GM23338 (cell line): ENCODE data around the gene STX8. TPM values are rescaled to one million over a fixed set of nuclear protein-coding genes. Genes with fewer than 3 reads are reported as not detected.

Experiments used
- ATAC-seq: fragments of 200-7000 bp; cut with Tn5 transposase; 3 replicates; pipeline ENCODE4 v1.9.1; 2020
- DNase-seq: peaks from one replicate; pipeline ENCODE4 v3.0.0-alpha.2; 2015; ENCODE audit warnings: low spot score
- H2AFZ ChIP-seq: fragments of 200-600 bp; sonication (generic); 2 replicates; pipeline ENCODE4 v1.8.0; 2016; ENCODE audit warnings: antibody characterized with exemption, mild to moderate bottlenecking, moderate library complexity
- H3F3A ChIP-seq: fragments of 200-600 bp; sonication (generic); replicated peaks from 2 replicates; pipeline ENCODE4 v1.8.0; 2017; ENCODE audit warnings: antibody characterized with exemption, mixed run types, low read depth
- H3K27ac ChIP-seq: fragments of 200-600 bp; sonication (generic); 2 replicates; pipeline ENCODE4 v1.6.1; 2016; ENCODE audit warnings: low read depth
- H3K27me3 ChIP-seq: fragments of 200-600 bp; sonication (generic); 2 replicates; pipeline ENCODE4 v1.8.0; 2016; ENCODE audit warnings: mild to moderate bottlenecking, mixed run types, moderate library complexity; ENCODE audit not compliant: insufficient read depth
- H3K36me3 ChIP-seq: fragments of 200-600 bp; sonication (generic); 2 replicates; pipeline ENCODE4 v1.8.0; 2016; ENCODE audit warnings: mild to moderate bottlenecking; ENCODE audit not compliant: insufficient read depth
- H3K4me1 ChIP-seq: fragments of 200-600 bp; sonication (generic); 2 replicates; pipeline ENCODE4 v1.8.0; 2016; ENCODE audit warnings: mild to moderate bottlenecking, moderate library complexity; ENCODE audit not compliant: insufficient read depth
- H3K4me2 ChIP-seq: fragments of 200-600 bp; sonication (generic); 2 replicates; pipeline ENCODE4 v1.7.1; 2017; ENCODE audit warnings: mixed run types
- H3K4me3 ChIP-seq: fragments of 200-600 bp; sonication (generic); 2 replicates; pipeline ENCODE4 v1.6.1; 2016; ENCODE audit warnings: mixed run types
- H3K79me2 ChIP-seq: fragments of 200-600 bp; sonication (generic); replicated peaks from 2 replicates; pipeline ENCODE4 v1.8.0; 2017; ENCODE audit warnings: mild to moderate bottlenecking; ENCODE audit not compliant: insufficient read depth
- H3K9me2 ChIP-seq: fragments of 200-600 bp; sonication (generic); 2 replicates; pipeline ENCODE4 v1.8.0; 2017; ENCODE audit not compliant: insufficient read depth
- H4K20me1 ChIP-seq: fragments of 200-600 bp; sonication (generic); replicated peaks from 2 replicates; pipeline ENCODE4 v1.8.0; 2017; ENCODE audit warnings: mild to moderate bottlenecking; ENCODE audit not compliant: insufficient read depth
- H3K27ac Mint-ChIP-seq: 2 replicates; pipeline ENCODE4 v1.8.0; 2020; ENCODE audit warnings: inconsistent platforms, mild to moderate bottlenecking, moderate library complexity, mixed read lengths
- H3K27me3 Mint-ChIP-seq: 3 replicates; pipeline ENCODE4 v1.8.0; 2022; ENCODE audit warnings: low read depth, mild to moderate bottlenecking, moderate library complexity, mixed read lengths, inconsistent platforms; ENCODE audit not compliant: insufficient read depth, poor library complexity
- H3K36me3 Mint-ChIP-seq: 3 replicates; pipeline ENCODE4 v1.8.0; 2021; ENCODE audit warnings: low read depth, mild to moderate bottlenecking, inconsistent platforms, moderate library complexity, mixed read lengths
- H3K4me1 Mint-ChIP-seq: 3 replicates; pipeline ENCODE4 v1.8.0; 2020; ENCODE audit warnings: mild to moderate bottlenecking, inconsistent platforms, mixed read lengths
- H3K4me3 Mint-ChIP-seq: 3 replicates; pipeline ENCODE4 v1.8.0; 2021; ENCODE audit warnings: moderate library complexity, mild to moderate bottlenecking, inconsistent platforms, mixed read lengths
- H3K9me3 Mint-ChIP-seq: 3 replicates; pipeline ENCODE4 v1.8.0; 2020; ENCODE audit warnings: moderate library complexity, mild to moderate bottlenecking, inconsistent platforms, mixed read lengths
- CREB1 ChIP-seq: fragments of 250-450 bp; sonication (Bioruptor Pico); IDR thresholded peaks from 2 replicates; pipeline ENCODE4 v1.5.0; 2020; ENCODE audit warnings: low read depth, mild to moderate bottlenecking, moderate library complexity
- CTCF ChIP-seq, 2 experiments: fragments of 200-600 bp in 1 of 2; sonication (generic) in 1 of 2; conservative IDR thresholded peaks; 2 replicates each; pipeline versions ENCODE4 v1.5.1 to v1.6.1; 2016 to 2017; ENCODE audit warnings: antibody characterized with exemption in 2 of 2, low read depth in 2 of 2, mild to moderate bottlenecking in 2 of 2, moderate library complexity in 1 of 2
- ETS1 ChIP-seq: IDR thresholded peaks from 2 replicates; pipeline ENCODE4 v1.6.1; 2016; ENCODE audit warnings: antibody characterized with exemption
- EZH2 ChIP-seq: fragments of 200-600 bp; sonication (generic); IDR thresholded peaks from one replicate; pipeline ENCODE4 v1.8.0; 2017; ENCODE audit warnings: antibody characterized with exemption, mild to moderate bottlenecking, low read depth; ENCODE audit not compliant: unreplicated experiment
- NANOG ChIP-seq: IDR thresholded peaks from 2 replicates; pipeline ENCODE4 v1.6.1; 2016; ENCODE audit warnings: antibody characterized with exemption, borderline replicate concordance
- POLR2AphosphoS5 ChIP-seq: IDR thresholded peaks from 2 replicates; pipeline ENCODE4 v1.6.1; 2016; ENCODE audit warnings: antibody characterized with exemption, low read depth
- REST ChIP-seq: IDR thresholded peaks from one replicate; pipeline ENCODE4 v1.6.1; 2018; ENCODE audit warnings: antibody characterized with exemption; ENCODE audit not compliant: unreplicated experiment
- ZNF114 ChIP-seq: fragments of 250-450 bp; sonication (Bioruptor Pico); IDR thresholded peaks from 2 replicates; pipeline ENCODE4 v1.5.0; 2020; ENCODE audit warnings: mild to moderate bottlenecking, moderate library complexity
- polyA plus RNA-seq: library from polyadenylated mRNA; unstranded; fragments of >200 nt; fragmentation: Nextera tagmentation; extraction: Ambion mirVana; gene quantifications from 2 replicates; pipeline ENCODE4 v1.2.1, GENCODE V29; 2016
- total RNA-seq: library from RNA; depleted of rRNA; stranded (reverse); fragments of >200 nt; shearing (Covaris generic); gene quantifications from 2 replicates; pipeline ENCODE4 v1.2.3, GENCODE V29; 2014

Gene STX8
- total and polyA plus RNA-seq, 2 experiments from 2014 or later = 59.4 to 82.3 TPM

- TF ChIP-seq REST (no peak), EZH2 (no peak), ETS1 (no peak), POLR2AphosphoS5 (no peak)
These were observed 363.0 kb downstream of the STX8 start (continued) for GRCh38 chr17:9212376-9213302.

- Histone ChIP-seq H3K79me2 (no peaks in the 10 kb centered on the region), H4K20me1 (no peaks in the 10 kb centered on the region), H3K36me3 (0 out of 2 replicates have a peak, but pooled peaks cover 6% of the 10 kb centered on the region), H3F3A (no peaks in the 10 kb centered on the region), H3K9me2 (no peaks in the 10 kb centered on the region), H3K27ac (no peak overlapping the region), H3K4me3 (no peak overlapping the region), H3K4me2 (no peak overlapping the region), H3K4me1 (no peaks in the 10 kb centered on the region), H2AFZ (no peak overlapping the region), H3K27me3 (no peaks in the 10 kb centered on the region)
- Mint-ChIP-seq H3K9me3 (peaks cover 12% of the 10 kb centered on the region; the same call in 2 of the 3 replicates), H3K27ac (no peak overlapping the region), H3K27me3 (peaks cover 3% of the 10 kb centered on the region), H3K4me3 (no peak overlapping the region), H3K4me1 (peaks cover 7% of the 10 kb centered on the region), H3K36me3 (peaks cover 5% of the 10 kb centered on the region; the same call in 2 of the 3 replicates)
- no peak; the same call in 2 of the 3 replicates for ATAC-seq
- TF ChIP-seq CREB1 (CRISPR knock-in tag) = no peak
- TF ChIP-seq POLR2AphosphoS5 = no peak
- no peak for TF ChIP-seq NANOG
- no peak for TF ChIP-seq CTCF (conservative IDR thresholded peaks at IDR 0.05; ENCODE audit: low read depth in 2 of 2)
- TF ChIP-seq ZNF114 (CRISPR knock-in tag) = no peak
- TF ChIP-seq ETS1 = no peak
- no peak for DNase-seq
These were observed 364.4 kb downstream of the STX8 start for GRCh38 chr17:9211133-9211765.
